ENCODE results near the gene ATF3.

DNA sequence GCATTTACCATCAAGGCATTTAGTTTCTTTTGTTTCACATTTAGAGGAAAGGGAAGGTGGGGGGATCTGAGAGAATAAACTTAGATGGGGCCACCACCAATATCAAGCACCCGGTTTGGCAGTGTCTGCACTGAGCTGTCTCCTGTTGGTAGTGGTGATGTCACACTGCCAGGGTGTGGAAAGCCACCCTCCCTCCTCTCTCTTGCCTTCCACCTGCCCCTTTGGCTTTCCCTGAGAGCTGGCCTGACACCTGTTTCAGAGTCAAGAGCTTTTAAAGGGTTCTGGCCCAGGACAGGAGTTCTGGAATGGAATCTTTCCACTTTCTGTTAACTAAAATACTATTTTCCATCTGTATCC lies 13.4 kb downstream of the ATF3 start:
- TF ChIP-seq, protein P1, sequence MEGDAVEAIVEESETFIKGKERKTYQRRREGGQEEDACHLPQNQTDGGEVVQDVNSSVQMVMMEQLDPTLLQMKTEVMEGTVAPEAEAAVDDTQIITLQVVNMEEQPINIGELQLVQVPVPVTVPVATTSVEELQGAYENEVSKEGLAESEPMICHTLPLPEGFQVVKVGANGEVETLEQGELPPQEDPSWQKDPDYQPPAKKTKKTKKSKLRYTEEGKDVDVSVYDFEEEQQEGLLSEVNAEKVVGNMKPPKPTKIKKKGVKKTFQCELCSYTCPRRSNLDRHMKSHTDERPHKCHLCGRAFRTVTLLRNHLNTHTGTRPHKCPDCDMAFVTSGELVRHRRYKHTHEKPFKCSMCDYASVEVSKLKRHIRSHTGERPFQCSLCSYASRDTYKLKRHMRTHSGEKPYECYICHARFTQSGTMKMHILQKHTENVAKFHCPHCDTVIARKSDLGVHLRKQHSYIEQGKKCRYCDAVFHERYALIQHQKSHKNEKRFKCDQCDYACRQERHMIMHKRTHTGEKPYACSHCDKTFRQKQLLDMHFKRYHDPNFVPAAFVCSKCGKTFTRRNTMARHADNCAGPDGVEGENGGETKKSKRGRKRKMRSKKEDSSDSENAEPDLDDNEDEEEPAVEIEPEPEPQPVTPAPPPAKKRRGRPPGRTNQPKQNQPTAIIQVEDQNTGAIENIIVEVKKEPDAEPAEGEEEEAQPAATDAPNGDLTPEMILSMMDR (conservative IDR thresholded peaks at IDR 0.05; ENCODE audit: low read length): no peak
- TF ChIP-seq EZH2phosphoT487 (IDR thresholded peaks at IDR 0.05; ENCODE audit: borderline replicate concordance, low read depth, low read length): no peak
